CD8-positive, alpha-beta memory T cell (primary cell): ENCODE data around the gene KCNMA1. TPM values are rescaled to one million over a fixed set of nuclear protein-coding genes. Genes with fewer than 3 reads are reported as not detected.

Source experiments
- CTCF ChIA-PET: fragments of 350-600 bp; sonication (Branson Sonifier 250); formaldehyde crosslinking; loops from one replicate; lab custom pipeline; 2021; ENCODE audit warnings: antibody characterized with exemption; lab: Charles Lee
- POLR2A ChIA-PET: fragments of 350-600 bp; sonication (Branson Sonifier 250); formaldehyde crosslinking; loops from one replicate; lab custom pipeline; 2021; ENCODE audit warnings: antibody characterized with exemption; lab: Charles Lee
- DNase-seq, 5 donors: peaks; one replicate each; pipeline versions ENCODE4 v3.0.0 to v3.0.0-alpha.2; 2020 to 2022; ENCODE audit warnings: mixed read lengths in 1 of 5
- H3K27ac ChIP-seq: one replicate; pipeline ENCODE4 v1.7.0; 2013; ENCODE audit warnings: low read depth, mild to moderate bottlenecking, low read length, moderate library complexity
- H3K27me3 ChIP-seq: 2 replicates; pipeline ENCODE4 v1.7.0; 2013; ENCODE audit warnings: low read length, mild to moderate bottlenecking; ENCODE audit not compliant: insufficient read depth, poor library complexity, severe bottlenecking
- H3K36me3 ChIP-seq: 2 replicates; pipeline ENCODE4 v1.7.0; 2013; ENCODE audit warnings: mild to moderate bottlenecking, low read length, moderate library complexity; ENCODE audit not compliant: insufficient read depth
- H3K4me1 ChIP-seq: 2 replicates; pipeline ENCODE4 v1.7.0; 2013; ENCODE audit warnings: mild to moderate bottlenecking, low read length, moderate library complexity; ENCODE audit not compliant: insufficient read depth
- H3K4me3 ChIP-seq: 2 replicates; pipeline ENCODE4 v1.7.0; 2013; ENCODE audit warnings: mild to moderate bottlenecking, low read length
- H3K9me3 ChIP-seq: 2 replicates; pipeline ENCODE4 v1.7.0; 2013; ENCODE audit warnings: mild to moderate bottlenecking, low read length
- H3K27ac Mint-ChIP-seq, 8 donors: one replicate each; pipeline ENCODE4 v1.8.0; 2020 to 2021; ENCODE audit warnings: mixed read lengths in 8 of 8, mild to moderate bottlenecking in 6 of 8, inconsistent platforms in 3 of 8, moderate library complexity in 3 of 8
- H3K27me3 Mint-ChIP-seq, 2 donors: one replicate each; pipeline ENCODE4 v1.8.0; 2020 to 2021; ENCODE audit warnings: mixed read lengths in 2 of 2, mild to moderate bottlenecking in 1 of 2, moderate library complexity in 1 of 2
- H3K36me3 Mint-ChIP-seq, 3 donors: one replicate each; pipeline ENCODE4 v1.8.0; 2020 to 2021; ENCODE audit warnings: mixed read lengths in 3 of 3, inconsistent platforms in 1 of 3, mild to moderate bottlenecking in 1 of 3
- H3K4me1 Mint-ChIP-seq, 3 donors: one replicate each; pipeline ENCODE4 v1.8.0; 2020 to 2021; ENCODE audit warnings: mixed read lengths in 3 of 3, inconsistent platforms in 1 of 3, mild to moderate bottlenecking in 1 of 3
- H3K4me3 Mint-ChIP-seq, 7 donors: one replicate each; pipeline ENCODE4 v1.8.0; 2020 to 2021; ENCODE audit warnings: mixed read lengths in 7 of 7, mild to moderate bottlenecking in 6 of 7, moderate library complexity in 4 of 7, inconsistent platforms in 2 of 7
- H3K9me3 Mint-ChIP-seq, 5 donors: one replicate each; pipeline ENCODE4 v1.8.0; 2020 to 2022; ENCODE audit warnings: mixed read lengths in 5 of 5, mild to moderate bottlenecking in 3 of 5, moderate library complexity in 2 of 5, inconsistent platforms in 1 of 5
- polyA plus RNA-seq: library from polyadenylated mRNA; unstranded; fragments of 300-500 nt; fragmentation: Illumina TruSeq; gene quantifications from one replicate; pipeline ENCODE4 v1.2.3, GENCODE V29; 2021
- total RNA-seq, 2 experiments: library from RNA; stranded (reverse); gene quantifications; one replicate each; pipeline ENCODE4 v1.2.3, GENCODE V29; 2021

The KCNMA1 gene
- total and polyA plus RNA-seq, 3 experiments from 2014 or later: 0.20 to 0.31 TPM; not detected in 1

- H3K4me3 Mint-ChIP-seq: no peak overlapping the region
- peaks cover 0 to 3% of the 10 kb centered on the region in 2 donors for H3K27me3 Mint-ChIP-seq
- CTCF ChIA-PET: no interaction called here
- H3K4me3 ChIP-seq: no peak overlapping the region
- no peaks in the 10 kb centered on the region for H3K36me3 ChIP-seq
- H3K4me1 Mint-ChIP-seq: no peaks in the 10 kb centered on the region
- DNase-seq: no peak
- no peaks in the 10 kb centered on the region for H3K27me3 ChIP-seq
- POLR2A ChIA-PET: no interaction called here
- no peak overlapping the region for H3K27ac ChIP-seq
- peaks cover 0 to 3% (median 3%) of the 10 kb centered on the region in 3 donors for H3K36me3 Mint-ChIP-seq
- no peak overlapping the region for H3K27ac Mint-ChIP-seq
- H3K9me3 ChIP-seq: no peaks in the 10 kb centered on the region
- no peaks in the 10 kb centered on the region for H3K4me1 ChIP-seq
- peaks cover 0 to 5% (median 0%) of the 10 kb centered on the region in 5 donors for H3K9me3 Mint-ChIP-seq
Measured at GRCh38 chr10:77301305-77301730, 336.3 kb downstream of the KCNMA1 start.

GRCh38 chr10:77300682-77301302 lies 336.8 kb downstream of the KCNMA1 start:
- peaks cover 0 to 3% of the 10 kb centered on the region in 2 donors for H3K27me3 Mint-ChIP-seq
- DNase-seq: no peak
- H3K36me3 Mint-ChIP-seq: peaks cover 0 to 3% (median 3%) of the 10 kb centered on the region in 3 donors
- H3K4me1 ChIP-seq: no peaks in the 10 kb centered on the region
- ChIA-PET CTCF (no interaction called here), POLR2A (no interaction called here)
- H3K4me3 Mint-ChIP-seq: no peak overlapping the region
- H3K27me3 ChIP-seq: no peaks in the 10 kb centered on the region
- H3K27ac ChIP-seq: no peak overlapping the region
- peaks cover 0 to 5% (median 0%) of the 10 kb centered on the region in 5 donors for H3K9me3 Mint-ChIP-seq
- no peaks in the 10 kb centered on the region for H3K4me1 Mint-ChIP-seq
- H3K4me3 ChIP-seq: no peak overlapping the region
- H3K9me3 ChIP-seq: no peaks in the 10 kb centered on the region
- peak overlapping the region in 1 of 8 donors; percentile 7 for H3K27ac Mint-ChIP-seq
- no peaks in the 10 kb centered on the region for H3K36me3 ChIP-seq

GRCh38 chr10:77299320-77299719 lies 338.3 kb downstream of the KCNMA1 start:
- POLR2A ChIA-PET: no interaction called here
- no peaks in the 10 kb centered on the region for H3K9me3 ChIP-seq
- H3K27ac Mint-ChIP-seq: peak overlapping the region in 1 of 8 donors; percentile 8
- no peaks in the 10 kb centered on the region for H3K4me1 Mint-ChIP-seq
- peaks cover 0 to 3% of the 10 kb centered on the region in 2 donors for H3K27me3 Mint-ChIP-seq
- DNase-seq: no peak
- H3K4me3 ChIP-seq: no peak overlapping the region
- no peak overlapping the region for H3K27ac ChIP-seq
- CTCF ChIA-PET: no interaction called here
- no peaks in the 10 kb centered on the region for H3K36me3 ChIP-seq
- H3K36me3 Mint-ChIP-seq: peaks cover 0 to 3% (median 3%) of the 10 kb centered on the region in 3 donors
- no peak overlapping the region for H3K4me3 Mint-ChIP-seq
- H3K4me1 ChIP-seq: no peaks in the 10 kb centered on the region
- no peaks in the 10 kb centered on the region for H3K27me3 ChIP-seq
- H3K9me3 Mint-ChIP-seq: peaks cover 0 to 5% (median 0%) of the 10 kb centered on the region in 5 donors

- DNase-seq: no peak
- H3K4me1 Mint-ChIP-seq: no peaks in the 10 kb centered on the region
- H3K27me3 Mint-ChIP-seq: peaks cover 0 to 2% of the 10 kb centered on the region in 2 donors
- no peak overlapping the region for H3K27ac Mint-ChIP-seq
- CTCF ChIA-PET: no interaction called here
- Histone ChIP-seq H3K9me3 (no peaks in the 10 kb centered on the region), H3K27ac (no peak overlapping the region), H3K27me3 (no peaks in the 10 kb centered on the region), H3K36me3 (no peaks in the 10 kb centered on the region), H3K4me1 (no peaks in the 10 kb centered on the region), H3K4me3 (no peak overlapping the region)
- no peak overlapping the region for H3K4me3 Mint-ChIP-seq
- no peaks in the 10 kb centered on the region for H3K9me3 Mint-ChIP-seq
- no peaks in the 10 kb centered on the region for H3K36me3 Mint-ChIP-seq
- POLR2A ChIA-PET: no interaction called here
Measured at GRCh38 chr10:77297393-77297739, 340.2 kb downstream of the KCNMA1 start.

GRCh38 chr10:77296534-77297392 lies 340.8 kb downstream of the KCNMA1 start:
- no peak for DNase-seq
- H3K4me3 Mint-ChIP-seq: no peak overlapping the region

GRCh38 chr10:77293773-77294172 lies 343.8 kb downstream of the KCNMA1 start:
- Histone ChIP-seq H3K4me3 (no peak overlapping the region), H3K27me3 (no peaks in the 10 kb centered on the region), H3K9me3 (no peaks in the 10 kb centered on the region), H3K27ac (no peak overlapping the region), H3K4me1 (no peaks in the 10 kb centered on the region), H3K36me3 (no peaks in the 10 kb centered on the region)
- no peak for DNase-seq
- H3K27ac Mint-ChIP-seq: no peak overlapping the region
- ChIA-PET POLR2A (no interaction called here), CTCF (no interaction called here)
- no peaks in the 10 kb centered on the region for H3K36me3 Mint-ChIP-seq
- peaks cover 0 to 2% of the 10 kb centered on the region in 2 donors for H3K27me3 Mint-ChIP-seq
- H3K9me3 Mint-ChIP-seq: no peaks in the 10 kb centered on the region
- peaks cover 2 to 10% (median 8%) of the 10 kb centered on the region in 3 donors for H3K4me1 Mint-ChIP-seq
- no peak overlapping the region for H3K4me3 Mint-ChIP-seq

More at GRCh38 chr10:77296534-77297392, 340.8 kb downstream of the KCNMA1 start:
- no peaks in the 10 kb centered on the region for H3K36me3 ChIP-seq
- ChIA-PET CTCF (no interaction called here), POLR2A (no interaction called here)
- H3K4me1 ChIP-seq: no peaks in the 10 kb centered on the region
- Mint-ChIP-seq H3K27me3 (peaks cover 0 to 2% of the 10 kb centered on the region in 2 donors), H3K27ac (no peak overlapping the region), H3K36me3 (no peaks in the 10 kb centered on the region), H3K4me1 (no peaks in the 10 kb centered on the region), H3K9me3 (no peaks in the 10 kb centered on the region)
- H3K9me3 ChIP-seq: no peaks in the 10 kb centered on the region
- no peak overlapping the region for H3K27ac ChIP-seq
- no peaks in the 10 kb centered on the region for H3K27me3 ChIP-seq
- H3K4me3 ChIP-seq: no peak overlapping the region

GRCh38 chr10:77293347-77293746 lies 344.3 kb downstream of the KCNMA1 start:
- Histone ChIP-seq H3K27ac (no peak overlapping the region), H3K4me1 (no peaks in the 10 kb centered on the region), H3K4me3 (no peak overlapping the region), H3K27me3 (no peaks in the 10 kb centered on the region), H3K36me3 (no peaks in the 10 kb centered on the region), H3K9me3 (no peaks in the 10 kb centered on the region)
- Mint-ChIP-seq H3K27me3 (peaks cover 0 to 2% of the 10 kb centered on the region in 2 donors), H3K4me3 (no peak overlapping the region), H3K27ac (no peak overlapping the region), H3K4me1 (peaks cover 2 to 10% (median 8%) of the 10 kb centered on the region in 3 donors), H3K36me3 (no peaks in the 10 kb centered on the region), H3K9me3 (no peaks in the 10 kb centered on the region)
- CTCF ChIA-PET: no interaction called here
- no peak for DNase-seq
- POLR2A ChIA-PET: no interaction called here
